Fibroblast of lung (primary cell): Measurements from ENCODE around the gene POMT1. TPM values are rescaled to one million over a fixed set of nuclear protein-coding genes. Genes with fewer than 3 reads are reported as not detected.

Experiments used
- DNase-seq, 2 donors: peaks; one replicate each; pipeline versions ENCODE4 v3.0.0 to v3.0.0-alpha.2; 2010; ENCODE audit warnings: low read depth in 2 of 2
- H2AFZ ChIP-seq: 2 replicates; pipeline ENCODE4 v1.5.1; 2012; ENCODE audit warnings: low read length, control low read depth, inconsistent platforms
- H3K27ac ChIP-seq: 2 replicates; pipeline ENCODE4 v1.5.1; 2011; ENCODE audit warnings: low read length, control low read depth; ENCODE audit not compliant: insufficient read depth
- H3K27me3 ChIP-seq: 2 replicates; pipeline ENCODE4 v1.5.1; 2011; ENCODE audit warnings: mild to moderate bottlenecking, low read length; ENCODE audit not compliant: control insufficient read depth, insufficient read depth
- H3K36me3 ChIP-seq: 2 replicates; pipeline ENCODE4 v1.5.1; 2011; ENCODE audit warnings: low read length; ENCODE audit not compliant: control insufficient read depth, insufficient read depth
- H3K4me1 ChIP-seq: 2 replicates; pipeline ENCODE4 v1.5.1; 2011; ENCODE audit warnings: low read length; ENCODE audit not compliant: control insufficient read depth, insufficient read depth; ENCODE audit errors: extremely low read depth
- H3K4me2 ChIP-seq: 2 replicates; pipeline ENCODE4 v1.5.1; 2011; ENCODE audit warnings: low read length, control low read depth; ENCODE audit not compliant: insufficient read depth; ENCODE audit errors: extremely low read depth
- H3K4me3 ChIP-seq, 4 experiments: fragments of 200-600 bp in 1 of 4; sonication (generic) in 1 of 4; replicated peaks in 1 of 4; 2 replicates each; pipeline ENCODE4 v1.5.1; 2011 to 2016; ENCODE audit warnings: low read length in 4 of 4, low read depth in 3 of 4, mild to moderate bottlenecking in 3 of 4, control low read depth in 2 of 4, inconsistent platforms in 1 of 4, mixed read lengths in 1 of 4; ENCODE audit not compliant: insufficient read depth in 1 of 4; ENCODE audit errors: control extremely low read depth in 1 of 4
- H3K79me2 ChIP-seq: 2 replicates; pipeline ENCODE4 v1.5.1; 2012; ENCODE audit warnings: mild to moderate bottlenecking, low read length, inconsistent platforms; ENCODE audit not compliant: control insufficient read depth, insufficient read depth
- H3K9ac ChIP-seq: 2 replicates; pipeline ENCODE4 v1.5.1; 2011; ENCODE audit warnings: mild to moderate bottlenecking, low read length, control low read depth; ENCODE audit not compliant: insufficient read depth
- H3K9me3 ChIP-seq: 2 replicates; pipeline ENCODE4 v1.5.1; 2012; ENCODE audit warnings: low read depth, low read length; ENCODE audit not compliant: control insufficient read depth, insufficient read depth
- H4K20me1 ChIP-seq: 2 replicates; pipeline ENCODE4 v1.5.1; 2011; ENCODE audit warnings: low read length; ENCODE audit not compliant: control insufficient read depth, insufficient read depth; ENCODE audit errors: extremely low read depth
- EZH2 ChIP-seq: IDR thresholded peaks from 2 replicates; pipeline ENCODE4 v1.5.1; 2012; ENCODE audit warnings: low read length, control low read depth, mild to moderate bottlenecking; ENCODE audit errors: missing control alignments
- polyA plus RNA-seq, 2 donors: library from polyadenylated mRNA; depleted of rRNA in 1 of 2; stranded (reverse) in 1 of 2; unstranded in 1 of 2; fragments of >200 nt; gene quantifications; 2 replicates each; pipeline ENCODE4 v1.2.1, GENCODE V29; 2011 to 2012; ENCODE audit warnings: missing spikeins in 1 of 2
- total RNA-seq: library from RNA; depleted of rRNA; stranded (reverse); fragments of >200 nt; gene quantifications from 2 replicates; pipeline ENCODE4 v1.2.1, GENCODE V29; 2014
- TF ChIP-seq, protein P1 (sequence below), 2 donors: IDR thresholded peaks in 1 of 2; conservative IDR thresholded peaks in 1 of 2; 1 replicate in 1 of 2; 2 replicates in 1 of 2; pipeline ENCODE4 v1.5.1; 2011 to 2012; ENCODE audit warnings: low read length in 2 of 2, control low read depth in 1 of 2, inconsistent platforms in 1 of 2, low read depth in 1 of 2, mild to moderate bottlenecking in 1 of 2

POMT1 gene
- total and polyA plus RNA-seq, 2 donors (not counting 1 experiment from before 2014, with no cell fraction given), result 17.7 to 36.7 TPM

DNA sequence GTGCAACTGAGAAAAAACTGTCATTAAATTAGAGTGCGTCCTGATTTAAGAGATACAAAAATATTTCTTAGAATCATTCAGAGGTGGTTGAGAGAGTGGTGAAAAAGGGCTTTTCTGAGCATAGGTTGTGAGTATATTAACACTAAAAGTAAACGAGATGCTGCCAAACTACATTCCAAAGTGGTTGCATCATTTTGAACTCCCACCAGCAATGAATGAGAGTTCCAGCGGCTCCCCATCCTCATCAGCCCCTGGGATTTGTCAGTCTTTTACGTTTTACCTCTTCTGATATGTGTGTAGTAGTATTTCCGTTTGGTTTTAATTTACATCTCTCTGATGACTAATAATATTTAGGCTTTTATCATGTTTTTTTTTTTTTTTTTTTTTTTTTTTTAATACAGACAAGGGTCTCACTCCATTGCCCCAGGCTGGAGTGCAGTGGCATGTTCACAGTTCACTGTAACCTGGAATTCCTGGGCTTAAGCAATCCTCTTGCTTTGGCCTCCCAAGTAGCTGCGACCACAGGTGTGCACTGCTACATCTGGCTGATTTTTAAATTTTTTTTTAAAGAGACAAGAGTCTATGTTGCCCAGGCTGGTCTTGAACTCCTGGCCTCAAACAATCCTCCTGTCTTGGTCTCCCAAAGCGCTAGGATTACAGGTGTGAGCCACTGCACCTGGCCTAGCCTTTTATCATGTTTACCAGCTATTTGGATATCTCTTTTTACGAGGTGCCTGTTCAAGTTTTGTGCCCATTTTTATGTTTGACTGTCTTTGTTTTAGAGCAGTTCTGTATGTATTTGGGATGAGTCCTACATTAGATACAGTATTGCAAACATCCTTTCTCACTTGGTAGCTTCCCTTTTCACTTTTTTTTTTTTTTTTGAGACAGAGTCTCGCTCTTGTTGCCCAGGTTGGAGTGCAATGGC lies 59.6 kb downstream of the POMT1 start:
- H3K27me3 ChIP-seq, result no peaks in the 10 kb centered on the region
- TF ChIP-seq EZH2, result no peak
- TF ChIP-seq, protein P1, sequence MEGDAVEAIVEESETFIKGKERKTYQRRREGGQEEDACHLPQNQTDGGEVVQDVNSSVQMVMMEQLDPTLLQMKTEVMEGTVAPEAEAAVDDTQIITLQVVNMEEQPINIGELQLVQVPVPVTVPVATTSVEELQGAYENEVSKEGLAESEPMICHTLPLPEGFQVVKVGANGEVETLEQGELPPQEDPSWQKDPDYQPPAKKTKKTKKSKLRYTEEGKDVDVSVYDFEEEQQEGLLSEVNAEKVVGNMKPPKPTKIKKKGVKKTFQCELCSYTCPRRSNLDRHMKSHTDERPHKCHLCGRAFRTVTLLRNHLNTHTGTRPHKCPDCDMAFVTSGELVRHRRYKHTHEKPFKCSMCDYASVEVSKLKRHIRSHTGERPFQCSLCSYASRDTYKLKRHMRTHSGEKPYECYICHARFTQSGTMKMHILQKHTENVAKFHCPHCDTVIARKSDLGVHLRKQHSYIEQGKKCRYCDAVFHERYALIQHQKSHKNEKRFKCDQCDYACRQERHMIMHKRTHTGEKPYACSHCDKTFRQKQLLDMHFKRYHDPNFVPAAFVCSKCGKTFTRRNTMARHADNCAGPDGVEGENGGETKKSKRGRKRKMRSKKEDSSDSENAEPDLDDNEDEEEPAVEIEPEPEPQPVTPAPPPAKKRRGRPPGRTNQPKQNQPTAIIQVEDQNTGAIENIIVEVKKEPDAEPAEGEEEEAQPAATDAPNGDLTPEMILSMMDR (conservative IDR thresholded peaks at IDR 0.05 in 1 of 2, IDR thresholded peaks at IDR 0.05 in 1 of 2; ENCODE audit: low read depth in 1 of 2, low read length in 2 of 2), result no peak
- H3K9me3 ChIP-seq, result no peaks in the 10 kb centered on the region
- no peak overlapping the region for H3K9ac ChIP-seq
- no peaks in the 10 kb centered on the region for H3K36me3 ChIP-seq
- no peak overlapping the region for H3K27ac ChIP-seq
- H3K4me1 ChIP-seq, result no peaks in the 10 kb centered on the region
- H3K79me2 ChIP-seq, result no peaks in the 10 kb centered on the region
- no peaks in the 10 kb centered on the region for H4K20me1 ChIP-seq
- H3K4me2 ChIP-seq, result no peak overlapping the region
- H2AFZ ChIP-seq, result no peak overlapping the region
- H3K4me3 ChIP-seq, result no peak overlapping the region
- peak in 1 of 2 donors; percentile 62 for DNase-seq

DNA sequence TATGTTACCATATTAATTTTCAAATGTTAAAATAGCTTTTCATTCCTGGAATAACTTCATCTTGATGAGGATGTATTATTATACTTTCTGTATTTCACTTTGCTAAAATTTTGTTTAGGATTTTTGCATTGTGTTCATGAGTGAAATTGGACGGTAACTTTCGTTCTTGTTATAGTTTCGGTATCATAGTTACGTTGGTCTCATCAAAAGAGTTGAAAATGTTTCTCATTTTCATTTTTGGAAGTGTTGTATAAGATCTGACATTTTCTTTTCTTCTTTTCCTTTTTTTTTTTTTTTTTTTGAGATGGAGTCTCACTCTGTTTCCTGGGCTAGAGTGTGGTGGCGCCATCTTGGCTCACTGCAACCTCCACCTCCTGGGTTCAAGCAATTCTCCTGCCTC lies 62.7 kb downstream of the POMT1 start:
- Histone ChIP-seq H3K36me3 (no peaks in the 10 kb centered on the region), H3K4me3 (no peak overlapping the region), H4K20me1 (no peaks in the 10 kb centered on the region), H3K4me1 (no peaks in the 10 kb centered on the region), H3K9me3 (no peaks in the 10 kb centered on the region), H3K9ac (no peak overlapping the region), H2AFZ (no peak overlapping the region), H3K4me2 (no peak overlapping the region), H3K27ac (no peak overlapping the region), H3K27me3 (no peaks in the 10 kb centered on the region), H3K79me2 (no peaks in the 10 kb centered on the region)
- no peak for DNase-seq
- no peak for TF ChIP-seq EZH2
- TF ChIP-seq, protein P1 (conservative IDR thresholded peaks at IDR 0.05 in 1 of 2, IDR thresholded peaks at IDR 0.05 in 1 of 2; ENCODE audit: low read depth in 1 of 2, low read length in 2 of 2), result no peak

DNA sequence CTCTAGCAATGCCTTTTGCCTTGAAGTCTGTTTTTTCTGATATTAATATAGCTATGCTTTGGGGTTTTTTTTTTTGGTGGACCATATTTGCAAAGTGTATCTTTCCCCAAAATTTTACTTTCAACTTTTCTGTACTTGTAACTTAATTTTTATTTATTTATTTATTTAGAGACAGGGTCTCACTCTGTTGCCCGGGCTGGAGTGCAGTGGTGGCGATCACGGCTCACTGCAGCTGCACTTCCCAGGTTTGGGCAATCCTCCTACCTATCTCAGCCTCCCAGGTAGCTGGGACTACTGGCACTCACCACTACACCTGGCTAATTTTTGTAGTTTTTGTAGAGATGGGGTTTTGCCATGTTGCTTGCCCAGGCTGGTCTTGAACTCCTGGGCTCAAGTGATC lies 63.4 kb downstream of the POMT1 start:
- no peak overlapping the region for H3K4me2 ChIP-seq
- H3K79me2 ChIP-seq, result no peaks in the 10 kb centered on the region
- H2AFZ ChIP-seq, result no peak overlapping the region
- H3K36me3 ChIP-seq, result no peaks in the 10 kb centered on the region
- no peak overlapping the region for H3K27ac ChIP-seq
- no peaks in the 10 kb centered on the region for H3K9me3 ChIP-seq
- H3K4me3 ChIP-seq, result no peak overlapping the region
- no peak overlapping the region for H3K9ac ChIP-seq
- no peaks in the 10 kb centered on the region for H4K20me1 ChIP-seq
- no peaks in the 10 kb centered on the region for H3K4me1 ChIP-seq
- no peak for DNase-seq
- H3K27me3 ChIP-seq, result no peaks in the 10 kb centered on the region
- TF ChIP-seq, protein P1 (conservative IDR thresholded peaks at IDR 0.05 in 1 of 2, IDR thresholded peaks at IDR 0.05 in 1 of 2; ENCODE audit: low read depth in 1 of 2, low read length in 2 of 2), result no peak
- no peak for TF ChIP-seq EZH2
